Fibroblast of upper back skin (primary cell): ENCODE data around the gene KCNQ1.
"Not testable (repeated sequence)": the region's sequence is repeated elsewhere in the genome, so short reads cannot be mapped to it uniquely, and the experiment has no call there.

ENCODE experiments used
- DNase-seq: peaks from one replicate; pipeline ENCODE4 v3.0.0-alpha.2; 2013

KCNQ1 gene

DNA sequence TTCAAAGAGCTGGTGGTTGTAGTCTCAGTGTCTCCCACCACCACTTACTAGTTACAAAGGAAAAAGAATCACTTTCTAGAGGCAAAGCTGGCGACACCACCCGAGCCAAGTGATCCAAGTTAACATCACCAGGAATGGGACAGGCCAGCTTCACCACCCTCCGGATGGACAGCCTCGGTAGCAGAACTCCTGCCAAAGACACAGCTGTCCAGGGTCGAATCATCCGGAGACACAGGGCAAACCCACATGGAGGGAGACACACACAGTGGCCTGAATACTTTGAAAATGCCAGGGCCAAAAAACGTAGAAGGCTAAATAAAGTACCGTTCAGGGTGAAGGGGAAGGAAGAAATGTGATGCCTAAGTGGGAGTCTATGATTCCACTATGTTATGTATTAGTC is 33.1 kb downstream of the KCNQ1 start:
- no peak for DNase-seq

DNA sequence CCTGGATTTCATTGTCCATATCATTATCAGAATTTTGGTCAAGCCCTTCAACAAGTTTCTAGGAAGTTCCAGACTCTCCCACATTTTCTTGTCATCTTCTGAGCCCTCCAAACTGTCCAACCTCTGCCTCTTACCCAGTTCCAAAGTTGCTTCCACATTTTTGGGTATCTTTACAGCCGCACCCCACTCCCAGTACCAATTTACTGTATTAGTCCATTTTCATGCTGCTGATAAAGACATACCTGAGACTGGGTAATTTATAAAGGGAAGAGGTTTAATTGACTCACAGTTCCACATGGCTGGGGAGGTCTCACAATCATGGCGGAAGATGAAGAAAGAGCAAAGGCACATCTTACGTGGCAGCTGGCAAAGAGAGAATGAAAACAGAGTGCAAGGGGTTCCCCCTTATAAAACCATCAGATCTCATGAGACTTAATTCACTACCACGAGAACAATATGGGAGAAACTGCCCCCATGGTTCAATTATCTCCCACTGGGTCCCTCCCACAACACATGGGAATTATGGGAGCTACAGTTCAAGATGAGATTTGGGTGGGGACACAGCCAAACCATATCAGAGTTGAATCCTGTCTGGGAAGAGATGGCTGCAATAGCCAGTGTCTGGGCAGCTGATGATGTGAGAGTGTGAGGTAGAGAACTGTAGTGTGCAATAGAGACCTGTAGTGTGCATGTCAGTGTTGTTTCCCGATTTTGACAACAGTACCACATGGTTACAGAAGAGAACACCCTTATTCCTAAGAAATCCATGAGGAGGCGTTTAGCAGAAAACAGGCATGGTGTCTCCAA is 35.5 kb downstream of the KCNQ1 start:
- DNase-seq, result not testable (repeated sequence)

DNA sequence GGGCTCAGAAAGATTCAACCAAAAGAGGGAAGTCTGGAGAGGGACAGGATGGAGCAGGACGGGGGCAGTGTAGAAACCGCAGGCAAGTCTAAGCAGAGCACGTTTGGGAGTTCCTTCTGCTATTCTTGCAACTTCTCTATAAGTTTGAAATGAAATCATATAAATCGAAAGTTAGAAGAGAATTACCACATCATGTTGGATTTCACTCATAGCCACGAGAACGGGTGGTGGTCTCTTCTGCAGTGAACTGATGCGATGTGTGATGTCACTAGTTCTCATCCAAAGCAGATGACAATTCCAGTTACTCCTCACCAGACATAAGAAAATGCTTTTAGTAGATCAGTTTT is 36.0 kb downstream of the KCNQ1 start:
- no peak for DNase-seq

DNA sequence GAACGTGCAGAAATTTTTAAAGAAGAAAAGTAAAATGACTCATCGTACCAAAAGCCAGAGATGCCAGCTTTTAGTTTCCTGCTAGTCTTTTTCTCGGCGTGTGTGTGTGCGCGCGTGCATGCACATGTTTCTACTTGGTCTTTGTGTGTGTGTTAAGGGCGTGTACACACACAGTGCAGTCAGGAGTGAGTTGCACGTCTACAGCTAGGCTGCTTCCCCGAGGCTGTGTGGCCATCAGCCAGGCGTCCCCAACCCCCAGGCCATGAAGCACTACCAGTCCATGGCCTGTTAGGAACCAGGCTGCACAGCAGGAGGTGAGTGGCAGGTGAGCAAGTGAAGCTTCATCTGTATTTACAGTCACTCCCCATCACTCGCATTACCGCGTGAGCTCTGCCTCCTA is 36.4 kb downstream of the KCNQ1 start:
- no peak for DNase-seq

DNA sequence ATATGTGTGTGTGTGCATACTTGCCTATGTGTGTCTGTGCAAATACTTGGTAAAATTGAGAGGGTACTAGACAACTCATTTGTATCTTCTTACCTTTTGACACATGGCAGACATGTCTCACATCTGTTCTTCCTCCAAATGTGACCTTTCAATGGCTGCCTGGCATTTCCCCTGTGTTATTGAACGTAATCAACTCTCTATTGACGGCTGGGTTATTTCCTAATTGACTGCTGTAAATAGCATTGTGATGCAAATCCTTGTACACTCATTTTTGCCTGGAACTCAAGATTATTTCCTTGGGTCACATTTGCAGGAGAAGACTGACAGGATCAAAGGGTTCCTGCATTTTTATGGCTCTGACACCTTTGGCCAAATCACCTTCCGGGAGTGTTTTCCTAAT is 37.4 kb downstream of the KCNQ1 start:
- DNase-seq, result no peak

DNA sequence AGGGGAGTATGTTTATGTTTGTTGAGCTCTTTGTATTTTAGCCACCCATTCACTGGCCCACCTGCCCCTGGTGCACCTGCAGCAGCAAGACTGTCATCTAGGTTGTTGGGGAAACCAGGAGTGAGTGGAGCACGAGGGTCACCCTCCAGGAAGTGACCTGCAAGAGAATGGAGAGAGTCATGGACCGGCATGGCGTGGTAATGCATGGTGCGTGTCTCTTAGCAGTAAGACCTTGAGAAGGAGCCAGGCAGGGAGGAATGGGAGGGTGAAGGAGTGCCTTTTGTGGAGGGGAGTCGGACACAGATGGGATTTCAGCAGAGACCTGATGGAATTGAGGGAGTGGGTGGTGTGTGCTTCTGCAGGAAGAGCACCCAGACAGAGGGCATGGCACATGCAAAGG is 37.9 kb downstream of the KCNQ1 start:
- no peak for DNase-seq

DNA sequence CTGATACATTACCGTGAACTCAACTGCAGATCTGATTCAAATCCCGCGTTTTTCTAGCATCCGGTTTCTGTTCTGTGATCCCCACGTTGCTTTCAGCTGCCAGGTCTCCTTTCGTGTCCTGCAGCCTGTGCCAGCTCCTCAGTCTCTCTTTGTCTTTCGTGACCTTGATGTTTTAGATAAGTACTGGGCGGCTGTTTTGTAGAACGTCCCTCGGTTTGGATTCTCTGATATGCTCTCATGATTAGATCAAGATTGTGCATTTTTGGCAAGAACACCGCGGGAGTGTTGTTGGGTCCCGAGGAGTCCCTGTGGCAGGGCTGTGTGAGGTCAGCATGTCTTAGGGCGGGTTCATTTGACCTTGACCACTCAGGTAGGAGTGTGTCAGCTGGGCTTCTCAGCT is 38.6 kb downstream of the KCNQ1 start:
- no peak for DNase-seq

DNA sequence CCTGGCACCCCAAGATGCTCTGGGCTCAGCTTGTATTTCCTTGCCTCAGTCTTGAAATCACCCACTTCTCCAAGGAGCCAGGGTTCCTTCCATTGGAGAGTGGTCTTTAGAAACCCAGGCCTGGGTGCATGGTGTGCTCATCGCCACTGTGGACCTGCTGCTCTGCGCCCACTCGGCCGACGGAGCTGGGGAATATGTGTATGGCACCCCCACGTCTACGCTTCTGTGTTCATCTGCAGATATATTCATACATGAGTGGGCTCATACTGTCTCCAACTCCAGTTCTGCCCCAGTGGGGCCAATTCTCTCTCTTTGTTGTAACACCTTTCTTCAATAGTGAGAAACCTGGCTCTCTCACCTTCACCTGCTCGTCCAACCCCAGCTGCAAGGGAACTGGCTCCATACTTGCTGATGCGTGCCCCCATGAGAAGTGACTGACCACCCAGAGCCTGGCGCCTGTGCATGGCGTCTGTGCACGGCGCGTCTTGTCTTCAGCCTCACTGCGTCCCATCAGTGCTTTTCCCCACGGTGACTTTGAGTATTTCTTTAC is 39.8 kb downstream of the KCNQ1 start:
- no peak for DNase-seq

DNA sequence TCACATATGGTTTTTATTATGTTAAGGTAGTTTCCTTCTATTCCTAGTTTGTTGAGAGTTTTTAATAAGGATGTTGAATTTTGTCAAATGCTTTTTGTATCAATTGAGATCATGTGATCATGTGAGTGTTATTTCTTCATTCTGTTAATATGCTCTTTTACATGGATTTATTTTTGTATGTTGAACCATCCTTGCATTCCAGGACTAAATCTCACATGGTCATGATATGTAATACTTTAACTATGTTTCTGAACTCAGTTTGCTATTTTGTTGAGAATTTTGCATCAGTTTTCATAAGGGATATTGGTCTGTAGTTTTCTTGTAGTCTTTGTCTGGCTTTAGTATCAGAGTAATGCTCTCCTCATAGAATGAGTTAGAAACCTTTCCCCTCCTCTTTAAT is 43.2 kb downstream of the KCNQ1 start:
- no peak for DNase-seq

DNA sequence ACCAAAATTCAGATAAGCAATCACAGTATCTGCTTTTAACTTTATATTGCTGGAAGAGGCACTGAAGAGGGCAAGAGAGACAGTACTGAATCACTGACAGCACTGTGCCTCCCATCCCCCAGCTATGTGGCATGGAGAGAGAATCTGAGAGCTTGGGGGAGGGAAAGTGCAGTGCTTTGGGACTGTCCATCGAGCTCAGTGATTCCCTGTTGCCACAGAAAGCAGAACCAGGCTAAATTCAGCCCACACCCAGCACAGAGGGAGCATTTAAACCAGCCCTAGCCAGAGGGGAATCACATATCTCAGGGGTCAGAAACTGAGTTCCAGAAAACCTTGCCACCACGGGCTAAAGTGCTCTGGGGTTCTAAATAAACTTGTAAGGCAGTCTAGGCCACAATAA is 44.3 kb downstream of the KCNQ1 start:
- no peak for DNase-seq

DNA sequence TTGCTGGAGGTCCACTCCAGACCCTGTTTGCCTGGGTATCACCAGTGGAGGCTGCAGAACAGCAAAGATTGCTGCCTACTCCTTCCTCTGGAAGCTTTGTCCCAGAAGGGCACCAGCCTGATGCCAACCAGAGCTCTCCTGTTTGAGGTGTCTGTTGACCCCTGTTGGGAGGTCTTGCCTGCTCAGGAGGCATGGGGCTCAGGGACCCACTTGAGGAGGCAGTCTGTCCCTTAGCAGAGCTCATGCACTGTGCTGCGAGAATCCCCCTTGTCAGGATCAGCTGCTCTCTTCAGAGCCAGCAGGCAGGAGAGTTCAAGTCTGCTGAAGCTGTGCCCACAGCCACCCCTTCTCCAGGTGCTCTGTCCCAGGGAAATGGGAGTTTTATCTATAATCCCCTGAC is 53.1 kb downstream of the KCNQ1 start:
- DNase-seq, result not testable (repeated sequence)

DNA sequence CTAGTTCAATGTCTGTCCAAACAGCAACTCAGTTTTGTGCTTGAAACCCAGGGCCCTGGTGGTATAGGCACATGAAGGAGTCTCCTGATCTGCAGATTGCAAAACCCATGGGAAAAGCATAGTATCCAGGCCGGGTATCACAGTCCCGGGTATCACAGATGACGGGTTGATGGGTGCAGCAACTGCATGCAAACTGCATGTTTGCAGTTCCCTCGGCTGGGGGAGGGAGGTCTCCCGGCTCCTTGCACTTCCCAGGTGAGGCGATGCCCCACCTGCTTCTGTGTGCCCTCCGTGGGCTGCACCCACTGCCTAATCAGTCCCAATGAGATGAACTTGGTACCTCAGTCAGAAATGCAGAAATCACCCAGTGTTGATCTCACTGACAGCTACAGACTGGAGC is 53.9 kb downstream of the KCNQ1 start:
- no peak for DNase-seq

DNA sequence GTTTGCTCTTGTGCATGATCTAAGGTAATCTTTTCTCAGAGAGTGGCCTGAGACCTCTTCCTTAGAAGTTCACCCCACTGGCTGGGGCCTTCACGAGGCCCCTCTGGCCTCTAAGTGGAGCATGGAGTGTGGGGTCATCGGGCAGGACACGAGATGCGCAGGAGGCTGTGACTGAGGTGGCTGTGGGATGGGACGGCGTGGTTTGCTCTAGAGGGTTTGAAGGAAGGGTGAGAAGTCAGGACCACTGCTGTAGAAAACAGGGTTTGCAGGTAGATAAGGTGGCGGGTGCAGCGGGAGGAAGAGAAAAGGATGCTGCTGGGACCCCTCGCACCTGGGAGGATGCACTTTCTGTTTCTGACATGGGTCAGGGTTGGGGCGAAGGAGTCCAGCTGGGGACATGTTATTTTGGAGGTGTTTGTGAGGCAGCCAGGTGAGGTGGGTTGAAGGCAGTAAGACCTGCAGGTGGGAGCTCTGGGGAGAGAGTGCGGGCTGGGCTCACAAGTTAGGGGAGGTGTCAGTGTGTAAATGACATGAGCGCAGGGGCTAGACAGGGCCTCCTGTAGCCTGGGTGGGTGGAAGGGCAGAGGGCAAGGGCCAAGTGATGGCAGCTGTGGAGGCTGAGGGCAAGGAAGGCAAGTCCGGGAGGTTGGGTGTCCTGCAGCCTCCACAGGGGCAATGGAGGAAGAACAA is 62.5 kb downstream of the KCNQ1 start:
- DNase-seq, result no peak

DNA sequence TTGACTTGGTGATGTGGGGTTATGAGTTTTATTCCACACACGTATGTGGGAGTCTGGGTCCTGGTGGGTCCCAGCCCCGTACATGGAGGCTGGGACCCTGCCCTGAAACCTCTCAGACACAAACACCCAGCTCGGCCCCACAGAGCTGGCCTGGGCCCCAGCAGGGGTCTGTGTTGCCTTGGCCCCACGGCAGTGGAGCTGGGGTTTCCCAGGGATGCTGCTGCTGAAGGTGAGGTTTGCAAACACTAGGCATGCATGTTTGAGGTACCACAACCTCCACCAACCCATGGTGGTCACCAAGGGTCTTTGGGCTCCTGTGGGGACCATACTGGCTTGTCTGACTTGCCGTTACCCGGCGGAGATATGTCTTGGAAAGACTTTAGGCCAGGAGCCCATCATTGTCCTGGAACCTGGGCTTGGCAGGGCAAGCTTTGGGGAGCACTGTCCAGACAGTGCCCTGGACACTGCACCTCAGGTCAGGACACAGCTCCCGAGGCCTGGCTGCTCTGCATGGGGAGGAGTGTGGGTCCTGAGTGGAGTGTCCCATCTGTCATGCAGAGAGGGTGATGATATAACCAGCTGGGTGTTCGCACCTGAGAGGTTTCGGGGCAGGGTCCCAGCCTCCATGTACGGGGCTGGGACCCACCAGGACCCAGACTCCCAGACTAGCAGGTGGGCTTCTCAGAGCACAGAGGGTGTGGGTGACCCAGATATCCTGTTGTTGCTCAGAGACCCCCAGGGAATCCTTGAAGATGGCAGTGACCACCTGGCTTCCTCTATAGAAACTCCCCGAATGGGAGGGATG is 63.3 kb downstream of the KCNQ1 start:
- no peak for DNase-seq

DNA sequence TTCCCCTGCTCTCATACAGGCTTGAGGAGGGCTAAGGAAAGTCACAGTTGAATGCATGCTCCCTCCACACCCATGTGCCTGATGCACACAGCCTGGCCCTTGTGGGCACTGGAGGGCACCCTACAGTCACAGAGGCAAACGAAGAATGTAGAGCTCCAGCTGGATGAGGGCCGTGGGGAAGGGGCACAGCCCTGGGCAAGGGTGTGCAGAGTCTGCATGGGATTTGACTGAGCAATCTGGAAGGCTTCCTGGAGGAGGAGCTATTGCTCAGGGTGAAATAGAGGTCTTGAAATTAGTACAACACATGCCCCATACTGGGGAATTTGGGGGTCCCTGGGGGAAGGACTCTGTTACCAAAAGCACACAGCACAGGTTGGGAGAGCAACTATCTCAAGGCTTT is 64.0 kb downstream of the KCNQ1 start:
- DNase-seq, result no peak

DNA sequence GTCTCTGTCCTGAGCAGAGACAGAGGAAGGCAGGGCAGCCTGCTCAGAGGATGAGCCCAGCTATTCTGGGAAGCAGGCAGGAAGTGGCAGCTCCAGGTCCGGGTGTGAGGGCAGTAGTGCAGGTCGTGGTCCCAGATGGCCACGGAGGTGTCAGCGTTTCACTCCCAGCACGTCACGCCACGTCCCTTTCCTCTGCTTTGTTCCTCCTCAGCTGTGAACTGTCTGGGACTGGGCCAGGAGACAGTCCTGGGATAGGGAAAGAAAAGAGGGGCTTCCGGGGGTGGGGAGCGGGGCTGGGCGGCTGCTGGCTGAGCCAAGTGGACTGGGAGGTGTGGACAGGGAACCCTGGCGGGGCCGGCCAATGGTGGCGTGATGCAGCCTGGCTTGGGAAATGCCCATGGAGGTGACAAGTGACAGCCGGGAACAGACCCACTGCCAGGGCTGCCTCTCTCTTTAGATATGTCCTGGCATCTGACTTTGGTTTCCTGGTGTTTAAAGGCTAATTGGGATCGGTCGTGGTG is 64.7 kb downstream of the KCNQ1 start:
- DNase-seq, result no peak

DNA sequence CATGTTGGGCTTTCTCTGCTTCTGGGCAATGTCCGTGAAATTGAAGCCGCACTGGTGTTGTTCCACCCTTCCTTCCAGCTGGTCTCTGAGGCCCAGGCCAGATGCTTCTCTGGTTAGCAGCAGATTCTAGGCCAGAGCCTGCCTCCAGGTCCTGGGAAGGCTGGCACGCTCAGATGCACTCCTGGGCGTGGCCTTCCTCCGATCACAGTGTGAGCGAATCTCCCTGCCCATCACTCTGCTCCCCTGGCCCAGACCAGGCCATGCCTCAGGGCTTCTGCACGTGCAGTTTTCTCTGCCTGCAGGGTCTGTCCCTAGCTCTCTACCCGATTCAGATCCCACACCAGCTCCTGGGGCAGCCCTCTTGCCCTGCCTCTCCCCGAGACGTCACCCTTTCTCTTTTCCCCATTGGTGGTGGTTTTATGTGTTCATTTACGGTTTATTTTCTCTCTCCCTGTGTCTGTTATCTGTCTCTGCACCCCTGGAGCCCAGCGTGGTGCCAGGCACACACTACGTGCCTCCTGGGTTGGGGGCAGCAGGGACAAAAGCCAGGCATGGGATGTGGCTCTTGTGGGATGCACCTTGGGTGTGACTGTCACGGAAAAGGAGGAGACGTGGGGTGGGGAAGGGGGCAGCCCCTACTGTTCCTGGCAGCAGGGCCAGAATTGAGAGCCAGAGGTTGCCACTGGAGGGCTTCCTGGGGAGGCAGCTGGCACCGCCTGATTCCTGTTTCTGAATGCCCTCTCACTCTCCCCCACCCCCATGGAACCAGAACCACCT is 66.0 kb downstream of the KCNQ1 start:
- DNase-seq, result no peak

DNA sequence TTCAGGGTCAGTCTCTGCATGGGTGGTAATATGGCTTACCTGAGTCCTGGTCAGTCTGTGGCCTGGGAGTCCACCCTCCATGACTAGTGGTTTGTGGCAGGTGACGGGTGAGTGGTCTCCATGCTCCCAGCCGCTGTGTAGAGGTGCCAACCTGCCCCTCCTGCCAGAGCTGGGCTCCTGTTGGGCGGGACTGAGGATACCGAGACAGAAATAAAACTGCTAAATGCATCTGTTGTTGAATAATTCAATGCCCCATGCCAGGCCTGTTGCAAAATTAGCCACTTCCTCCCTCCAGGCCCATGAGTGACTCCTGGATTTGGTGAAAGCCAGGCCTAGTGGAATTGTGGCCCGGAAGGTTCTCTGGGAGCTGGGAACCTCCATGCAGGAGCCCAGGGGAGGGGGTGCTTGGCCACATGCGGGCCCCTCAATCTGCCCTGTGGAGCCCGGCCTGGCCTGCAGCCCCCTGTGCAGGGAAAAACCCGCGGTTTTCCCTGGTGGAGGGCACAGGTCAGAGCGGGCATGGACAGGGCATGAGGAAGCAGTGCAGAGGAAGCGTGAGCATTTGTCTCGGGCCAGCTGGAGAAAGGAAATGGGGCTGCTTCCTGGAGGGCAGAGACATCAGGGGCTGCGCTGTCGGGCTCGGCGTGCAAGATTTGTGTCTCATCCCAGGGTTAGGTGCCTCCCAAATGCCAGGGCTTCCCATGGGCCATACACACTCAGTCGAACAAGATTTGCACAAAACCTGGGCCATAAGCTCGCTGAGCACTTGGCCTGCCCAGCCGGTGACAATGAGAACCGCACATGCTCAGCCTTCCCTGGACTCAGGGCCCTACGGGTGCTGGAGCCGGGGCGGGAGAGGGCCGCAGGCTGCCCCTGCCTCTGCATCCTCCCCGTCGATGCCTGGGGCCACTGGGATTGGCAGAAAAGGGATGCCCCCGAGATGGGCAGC is 66.9 kb downstream of the KCNQ1 start:
- no peak for DNase-seq

DNA sequence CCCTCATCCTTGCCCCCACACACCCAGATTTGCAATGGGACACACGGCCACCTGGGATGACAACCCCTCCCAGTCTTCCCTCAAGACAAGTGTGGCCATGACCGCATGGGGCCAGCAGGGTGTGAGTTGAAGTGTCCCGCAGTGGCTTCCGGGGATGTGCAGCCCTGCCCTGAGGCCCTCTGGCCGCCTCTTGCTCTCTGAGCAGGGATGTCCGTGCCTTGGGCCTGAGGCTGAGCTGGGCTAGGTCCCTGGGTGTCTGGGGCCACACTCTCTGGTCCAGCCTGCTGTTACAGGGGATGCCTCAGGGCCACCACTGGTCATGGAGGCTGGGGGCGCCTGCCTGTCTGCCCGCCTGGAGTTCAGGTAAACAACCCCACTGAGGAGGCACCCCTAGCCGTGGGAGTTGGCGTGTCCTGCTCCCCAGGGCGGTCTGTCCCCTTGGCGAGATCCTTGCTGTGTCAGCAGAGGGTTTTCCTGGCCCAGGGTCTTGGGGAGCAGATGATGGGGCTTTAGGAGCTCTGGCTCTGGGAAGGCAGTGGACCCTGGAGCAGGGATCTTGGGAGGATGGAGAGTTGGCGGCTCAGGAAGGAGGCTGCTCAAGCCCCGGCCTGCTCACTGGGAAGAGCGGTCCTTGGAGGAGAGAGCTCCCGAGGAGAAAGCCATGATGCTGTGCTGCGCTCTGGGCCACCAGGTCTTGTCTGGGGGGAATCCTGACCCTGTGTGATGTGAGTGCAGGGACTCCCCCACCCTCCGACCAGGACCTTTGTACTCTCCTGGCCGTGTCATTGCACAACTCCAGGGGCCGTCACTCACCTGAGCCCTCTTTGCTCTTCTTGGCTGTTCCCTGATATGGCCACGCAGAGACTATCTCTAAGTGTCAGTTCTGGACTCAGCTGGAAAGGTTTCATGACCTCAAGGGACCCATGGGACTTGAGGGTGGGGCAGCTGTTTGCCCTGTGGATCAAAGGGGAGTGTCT is 67.9 kb downstream of the KCNQ1 start:
- no peak for DNase-seq

DNA sequence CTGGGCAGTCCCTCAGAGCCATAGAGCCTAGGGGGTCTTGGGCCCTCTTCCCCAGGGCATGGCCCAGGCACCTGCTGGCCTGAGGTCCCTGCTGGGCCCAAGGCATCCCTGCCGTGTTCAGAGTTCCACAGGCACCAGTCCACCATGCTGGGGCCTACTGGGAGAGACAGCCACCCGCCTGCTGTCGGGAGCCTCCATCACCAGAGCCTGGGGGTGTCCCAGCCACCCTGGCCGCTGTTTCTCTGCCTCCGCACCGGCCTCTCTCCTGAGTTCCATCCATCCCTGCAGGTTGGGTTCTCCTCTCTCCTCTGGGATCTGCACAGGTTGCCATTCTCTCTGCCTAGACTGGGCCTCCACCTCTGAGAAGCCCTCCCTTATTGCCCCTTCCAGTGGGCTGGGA is 68.6 kb downstream of the KCNQ1 start:
- DNase-seq, result no peak
